Putamen (tissue), 1 donor: ENCODE data around the gene UBE2G2.

Experiments used
- DNase-seq: peaks from one replicate; pipeline ENCODE4 v3.0.0-alpha.2; 2016; ENCODE audit warnings: low spot score

Gene UBE2G2

GRCh38 chr21:44763451-44764318 lies 37.9 kb downstream of the UBE2G2 start:
- no peak for DNase-seq

DNA sequence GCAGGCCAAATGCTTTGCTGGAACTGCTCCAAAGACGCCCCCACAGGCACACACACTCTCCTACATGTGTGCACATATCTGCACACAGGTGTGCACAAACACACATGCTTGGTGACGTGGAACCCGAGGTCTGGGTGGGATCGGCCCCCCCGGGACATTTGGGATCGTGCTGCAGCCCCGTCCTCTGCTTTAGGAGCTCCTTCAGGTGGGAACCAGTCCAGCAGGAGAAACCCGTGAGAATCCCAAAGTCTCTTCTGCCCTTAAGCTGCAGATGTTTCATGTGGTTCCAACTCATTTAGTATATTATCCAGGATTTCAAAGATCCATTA lies 38.6 kb downstream of the UBE2G2 start:
- DNase-seq = no peak

- DNase-seq = no peak
Observed at GRCh38 chr21:44762221-44763049, 39.2 kb downstream of the UBE2G2 start.

DNA sequence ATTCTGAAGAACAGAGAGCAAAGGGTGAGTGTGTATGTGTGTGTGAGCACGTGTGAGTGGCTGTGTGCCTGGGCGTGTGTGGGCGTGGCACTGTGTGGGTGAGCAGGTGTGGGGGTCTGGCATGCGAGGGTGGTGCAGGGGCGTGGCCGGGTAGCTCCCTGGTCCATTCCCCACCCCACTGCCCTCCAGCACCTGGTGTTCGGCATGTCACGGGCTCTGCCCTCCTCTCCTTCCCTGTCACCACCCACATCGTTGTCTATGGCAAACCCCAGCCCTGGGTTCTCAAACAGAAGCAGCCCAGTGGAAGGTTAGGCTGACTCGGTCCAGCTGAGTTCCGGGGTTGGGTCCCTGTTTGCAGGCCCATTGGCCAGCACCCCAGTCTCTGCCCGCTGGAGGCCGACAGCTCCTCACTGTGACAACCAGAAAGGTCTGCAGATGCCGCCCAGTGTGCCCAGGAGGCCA lies 39.8 kb downstream of the UBE2G2 start:
- DNase-seq = no peak

- DNase-seq = no peak
Observed at GRCh38 chr21:44761011-44761729, 40.5 kb downstream of the UBE2G2 start.

DNA sequence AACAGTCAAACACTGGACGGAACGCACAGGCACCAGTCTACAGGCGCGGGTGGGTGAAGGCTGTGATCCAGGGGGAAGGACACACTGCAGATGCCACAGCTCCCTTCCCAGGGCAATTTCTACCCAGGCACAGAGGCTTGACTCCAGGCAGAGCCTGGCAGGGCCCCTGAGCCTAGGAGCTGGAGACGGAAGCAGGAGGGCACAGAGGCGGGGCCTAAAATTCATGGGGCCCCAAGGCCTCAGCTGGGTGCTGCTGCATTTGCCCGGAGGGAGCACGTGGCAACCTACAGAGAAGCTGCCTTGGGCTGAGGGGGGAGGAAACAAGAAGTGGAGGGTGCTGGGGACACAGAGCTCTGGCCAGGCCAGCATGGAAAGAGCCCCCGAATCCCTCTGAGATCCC lies 41.2 kb downstream of the UBE2G2 start:
- no peak for DNase-seq

- DNase-seq = no peak
Observed at GRCh38 chr21:44759628-44760285, 41.9 kb downstream of the UBE2G2 start.

GRCh38 chr21:44758781-44759627 lies 42.6 kb downstream of the UBE2G2 start:
- DNase-seq = no peak

DNA sequence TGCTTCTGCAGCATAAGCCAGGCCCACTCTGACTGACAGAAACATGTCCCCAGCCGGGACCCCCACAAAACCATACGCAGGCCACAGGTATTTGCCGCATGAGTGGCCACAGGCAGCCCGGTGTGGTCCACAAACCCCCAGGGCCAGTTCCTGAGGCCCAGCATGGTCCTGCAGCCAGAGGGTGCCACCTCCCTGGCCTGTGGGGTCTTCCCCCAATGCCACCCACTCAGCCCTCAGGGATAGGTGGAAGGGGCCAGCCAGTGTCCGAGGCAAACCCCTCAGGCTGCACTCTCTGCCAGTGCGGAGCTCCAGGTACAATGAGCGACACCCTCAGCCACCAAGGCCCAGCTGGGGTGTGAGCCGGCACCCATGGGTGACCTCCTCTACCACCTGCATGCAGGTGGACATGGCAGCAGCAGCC lies 43.5 kb downstream of the UBE2G2 start:
- DNase-seq = no peak

DNA sequence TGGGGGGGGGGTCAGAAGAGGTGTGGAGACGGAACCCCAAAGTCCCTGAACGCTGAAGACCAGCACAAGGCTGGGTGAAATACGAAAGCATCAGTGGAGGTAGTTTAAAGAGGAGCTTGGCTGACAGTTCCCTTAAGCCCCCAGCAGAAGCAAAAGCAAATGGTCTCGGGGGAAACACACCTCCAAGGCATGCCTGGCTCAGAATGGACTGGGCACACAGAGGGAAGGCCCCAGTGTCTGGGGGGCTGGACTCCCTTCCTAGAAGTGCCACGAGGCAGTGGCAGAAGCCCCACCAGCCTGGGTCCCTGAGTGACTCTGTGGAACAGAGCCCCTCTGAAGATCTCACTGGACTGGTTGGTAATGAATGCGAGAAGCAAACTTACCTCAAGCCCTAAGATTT lies 43.9 kb downstream of the UBE2G2 start:
- no peak for DNase-seq

GRCh38 chr21:44756423-44757185 lies 45.0 kb downstream of the UBE2G2 start:
- no peak for DNase-seq

DNA sequence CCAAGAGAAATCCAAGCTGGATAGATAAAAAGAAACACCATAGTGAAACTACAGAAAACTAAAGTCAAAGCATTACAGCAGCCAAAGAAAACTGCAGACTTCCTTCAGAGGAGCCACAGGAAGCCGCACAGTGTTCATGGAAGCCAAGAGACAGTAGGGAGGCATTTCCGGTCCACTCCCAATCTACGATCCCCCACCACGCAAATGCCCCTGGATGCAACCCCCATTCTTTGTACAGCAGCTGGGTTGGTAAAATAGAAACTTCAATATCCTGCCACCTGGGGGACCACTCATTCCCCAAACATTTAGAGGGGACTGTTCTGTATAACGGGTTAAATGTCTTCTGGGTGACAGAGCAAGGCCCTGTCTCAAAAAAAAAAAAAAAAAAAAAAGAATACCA lies 46.4 kb downstream of the UBE2G2 start:
- no peak for DNase-seq

GRCh38 chr21:44753357-44753756 lies 48.3 kb downstream of the UBE2G2 start:
- DNase-seq = no peak

- no peak for DNase-seq
Observed at GRCh38 chr21:44752671-44753235, 48.9 kb downstream of the UBE2G2 start.

DNA sequence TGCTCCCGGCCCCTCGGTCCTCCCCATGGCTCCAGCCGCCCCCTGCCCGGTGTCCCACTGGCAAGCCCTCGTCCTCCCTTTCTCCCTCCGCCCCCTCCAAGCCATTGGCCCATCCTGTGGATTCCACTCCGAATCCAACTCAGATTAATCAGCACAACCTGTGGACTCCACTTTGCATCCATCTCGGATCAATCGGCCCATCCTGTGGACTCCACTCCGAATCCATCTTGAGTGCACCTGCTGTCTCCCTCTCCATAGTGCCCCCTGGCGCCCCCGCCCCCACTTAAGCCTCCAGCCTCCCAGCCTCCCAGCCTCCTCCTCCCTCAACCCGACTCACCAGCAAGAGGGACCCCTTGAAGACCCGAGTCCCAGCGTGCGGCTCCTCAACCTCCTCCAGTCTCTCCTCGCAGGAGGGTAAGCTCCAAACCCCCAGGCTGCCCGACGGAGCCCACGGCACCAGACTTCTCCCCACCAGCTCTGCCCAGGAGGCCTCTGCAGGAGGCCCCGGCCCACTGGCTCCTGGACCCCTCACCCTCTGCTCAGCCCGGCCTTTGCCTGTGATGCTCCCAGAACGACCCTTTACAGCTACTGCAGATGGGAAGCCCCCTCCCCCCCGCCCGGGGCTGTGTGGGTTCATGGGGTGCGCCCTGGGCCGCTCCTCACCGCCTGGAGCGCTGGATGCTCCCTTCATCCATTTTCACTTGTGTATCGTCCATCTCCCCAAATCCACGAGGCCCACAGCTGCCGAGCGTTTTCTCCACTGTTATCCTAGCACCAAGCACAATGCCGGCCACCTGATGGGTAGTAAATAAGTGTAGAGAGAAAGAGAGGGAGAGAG lies 49.6 kb downstream of the UBE2G2 start:
- no peak for DNase-seq

DNA sequence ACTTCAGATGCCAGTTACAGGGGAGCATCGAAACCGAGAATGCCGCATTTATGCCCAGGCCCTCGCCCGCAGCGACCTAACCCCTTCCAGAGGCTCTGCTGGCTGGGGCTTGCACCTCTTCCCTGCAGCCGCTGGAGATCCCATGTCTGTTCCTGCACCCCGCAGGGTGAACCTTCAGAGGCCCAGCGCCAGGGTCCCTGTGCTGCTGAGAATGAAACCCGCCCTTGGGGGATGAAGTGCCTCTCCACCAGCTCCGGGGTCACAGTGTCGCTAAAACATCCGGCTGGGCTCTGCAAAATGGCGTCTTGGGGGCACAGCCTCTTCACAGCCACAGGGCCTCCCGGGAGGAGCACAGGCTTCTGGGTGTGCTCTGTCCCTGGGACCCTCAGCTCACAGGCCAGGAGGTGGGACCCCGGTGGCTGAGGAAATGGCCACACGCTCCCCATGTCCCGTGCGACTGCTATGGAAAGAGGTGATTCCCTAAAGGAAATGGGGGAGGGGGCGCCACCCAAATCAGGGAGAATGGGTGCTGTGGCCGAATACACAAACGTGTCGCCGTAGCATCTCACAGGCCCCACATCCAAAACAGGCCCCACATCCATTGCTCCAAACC lies 50.3 kb downstream of the UBE2G2 start:
- no peak for DNase-seq

- DNase-seq = no peak
Observed at GRCh38 chr21:44750675-44751025, 51.0 kb downstream of the UBE2G2 start.
